ENCODE data around the gene DPPA3.
"Not testable (repeated sequence)": the region's sequence is repeated elsewhere in the genome, so short reads cannot be mapped to it uniquely, and the experiment has no call there.

DNA sequence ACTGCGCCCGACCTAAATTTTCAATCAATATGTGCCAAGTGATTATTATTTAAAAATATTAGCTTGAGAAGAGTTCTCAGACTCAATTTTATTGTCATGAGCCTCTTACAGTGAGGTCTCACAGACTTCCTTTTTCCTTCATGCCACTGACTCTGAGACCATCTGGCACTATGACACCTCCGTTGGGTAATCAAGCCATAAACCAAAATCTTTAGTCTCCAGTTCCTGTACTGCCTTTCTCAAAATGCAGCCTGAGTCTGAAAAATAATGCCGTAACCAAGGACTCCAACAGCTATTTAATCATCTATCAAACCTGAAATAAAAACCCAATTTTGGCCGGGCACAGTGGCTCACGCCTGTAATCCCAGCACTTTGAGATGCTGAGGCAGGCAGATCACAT lies 35.8 kb upstream of the DPPA3 start:
- TF ChIP-seq CTCF (IDR thresholded peaks at IDR 0.05; ENCODE audit: low read depth, low read length, poor library complexity, severe bottlenecking); EZH2phosphoT487 (IDR thresholded peaks at IDR 0.05; ENCODE audit: borderline replicate concordance, low read length): not testable (repeated sequence)
